AG09309 (cell line): ENCODE measurements around the gene ILF3.
"Not testable (repeated sequence)": the region's sequence is repeated elsewhere in the genome, so short reads cannot be mapped to it uniquely, and the experiment has no call there.

Experiments used
- DNase-seq: peaks from one replicate; pipeline ENCODE4 v3.0.0-alpha.2; 2010; ENCODE audit warnings: low read depth
- H3K4me3 ChIP-seq: 2 replicates; pipeline ENCODE4 v1.5.1; 2011; ENCODE audit warnings: mild to moderate bottlenecking, low read depth, low read length, moderate library complexity; ENCODE audit not compliant: control insufficient read depth
- CTCF ChIP-seq: IDR thresholded peaks from 2 replicates; pipeline ENCODE4 v1.5.1; 2011; ENCODE audit warnings: mild to moderate bottlenecking, low read depth, low read length, inconsistent platforms; ENCODE audit not compliant: insufficient read depth, control insufficient read depth; ENCODE audit errors: missing control alignments

Gene ILF3

GRCh38 chr19:10670876-10671804, 17.0 kb downstream of the ILF3 start:
- no peak for TF ChIP-seq CTCF
- H3K4me3 ChIP-seq, result no peak overlapping the region
- no peak for DNase-seq

- DNase-seq, H3K4me3 ChIP-seq: not testable (repeated sequence)
Measured at GRCh38 chr19:10671922-10672321, 17.8 kb downstream of the ILF3 start.

GRCh38 chr19:10675214-10675613, 21.1 kb downstream of the ILF3 start:
- H3K4me3 ChIP-seq, DNase-seq: not testable (repeated sequence)

- no peak overlapping the region for H3K4me3 ChIP-seq
Measured at GRCh38 chr19:10677751-10678150, 23.6 kb downstream of the ILF3 start.

GRCh38 chr19:10678813-10679212, 24.7 kb downstream of the ILF3 start:
- no peak for DNase-seq
- no peak for TF ChIP-seq CTCF
- no peak overlapping the region for H3K4me3 ChIP-seq

More at GRCh38 chr19:10677751-10678150, 23.6 kb downstream of the ILF3 start:
- TF ChIP-seq CTCF, result no peak
- DNase-seq, result no peak

- no peak overlapping the region for H3K4me3 ChIP-seq
- TF ChIP-seq CTCF, result no peak
- DNase-seq, result no peak
Measured at GRCh38 chr19:10679743-10680142, 25.6 kb downstream of the ILF3 start.

- no peak for TF ChIP-seq CTCF
- no peak for DNase-seq
- no peak overlapping the region for H3K4me3 ChIP-seq
Measured at GRCh38 chr19:10680545-10681135, 26.5 kb downstream of the ILF3 start.
